Activated CD4-positive, CD25-positive, alpha-beta regulatory T cell treated with anti-CD3 and anti-CD28 coated beads, Interleukin-2, amount 50 U/mL, for 16 hours (primary cell): ENCODE data around the gene LCN15.
"Not testable (repeated sequence)": the region's sequence is repeated elsewhere in the genome, so short reads cannot be mapped to it uniquely, and the experiment has no call there.

ENCODE experiments used
- DNase-seq: peaks from one replicate; pipeline ENCODE4 v3.0.0-alpha.2; 2020; ENCODE audit warnings: low read depth, low spot score

Gene LCN15

DNA sequence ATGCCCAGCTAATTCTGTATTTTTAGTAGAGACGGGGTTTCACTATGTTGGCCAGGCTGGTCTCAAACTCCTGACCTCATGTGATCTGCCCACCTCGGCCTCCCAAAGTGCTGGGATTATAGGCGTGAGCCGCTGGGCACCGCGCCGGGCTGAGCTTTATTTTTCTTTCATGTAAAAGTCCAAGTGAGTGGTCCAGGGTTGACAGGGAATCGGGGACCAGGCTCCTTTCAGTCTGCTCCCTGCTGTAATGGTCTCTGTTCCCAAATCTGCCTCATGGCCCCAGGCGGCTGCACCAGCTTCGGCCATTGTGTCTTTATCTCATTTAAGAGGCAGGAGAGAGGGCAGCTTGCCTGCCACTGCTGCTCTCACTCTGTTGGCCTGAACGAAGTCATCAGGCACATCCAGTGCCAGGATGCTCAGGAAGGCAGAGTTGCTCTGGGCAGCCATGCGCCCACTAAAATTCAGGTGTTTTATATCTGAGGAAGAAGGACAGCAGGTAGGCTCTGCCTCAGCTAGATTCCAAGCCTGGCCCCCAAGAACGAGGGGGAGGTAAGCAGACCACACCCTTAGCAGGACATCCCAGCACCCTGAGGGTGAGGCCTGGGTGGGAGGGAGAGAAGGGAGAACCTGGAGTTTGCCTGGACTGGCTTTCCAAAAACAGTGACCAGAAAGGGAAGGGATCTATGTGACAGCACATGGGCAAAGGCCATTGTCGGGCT lies 30.1 kb upstream of the LCN15 start:
- DNase-seq = no peak

DNA sequence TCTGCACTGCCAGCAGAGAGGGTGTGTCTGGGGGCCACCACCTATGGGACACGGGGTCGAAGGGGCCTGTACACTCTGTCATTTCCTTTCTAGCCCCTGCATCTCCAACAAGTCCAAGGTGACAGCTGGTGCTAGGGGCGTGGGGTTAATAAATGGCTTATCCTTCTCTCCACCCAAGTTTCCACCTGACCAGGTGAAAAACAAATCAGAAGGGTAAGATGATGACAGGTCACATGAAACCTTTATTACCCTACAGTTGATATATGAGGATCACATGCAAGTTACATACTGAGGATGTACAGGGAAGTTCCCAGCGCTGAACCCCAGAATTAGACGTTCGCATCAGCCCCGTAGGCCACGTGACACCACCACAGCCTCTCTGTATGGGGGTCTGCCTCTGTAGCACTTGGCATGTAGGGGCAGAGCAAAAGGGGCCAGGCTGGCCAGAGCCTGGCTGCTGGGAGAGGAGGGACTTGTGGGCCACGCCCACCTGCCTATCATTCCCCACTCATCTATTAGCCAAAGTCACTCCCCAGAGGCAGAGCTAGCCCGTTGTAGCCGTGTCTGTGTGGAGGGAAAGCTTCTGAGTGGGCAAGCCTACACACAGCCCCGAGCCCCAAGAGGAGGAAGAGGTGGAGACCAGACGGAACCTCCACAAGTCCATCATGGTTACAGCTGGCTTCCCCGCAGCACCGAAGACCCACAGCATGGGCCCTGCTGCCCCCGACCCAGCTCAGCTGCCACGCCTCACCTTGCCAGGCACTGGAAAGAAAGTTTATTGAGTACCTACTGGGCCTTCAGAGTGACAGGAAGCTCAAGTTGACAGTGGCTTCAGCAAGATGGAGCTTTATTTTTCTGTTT lies 29.0 kb upstream of the LCN15 start:
- DNase-seq = no peak

DNA sequence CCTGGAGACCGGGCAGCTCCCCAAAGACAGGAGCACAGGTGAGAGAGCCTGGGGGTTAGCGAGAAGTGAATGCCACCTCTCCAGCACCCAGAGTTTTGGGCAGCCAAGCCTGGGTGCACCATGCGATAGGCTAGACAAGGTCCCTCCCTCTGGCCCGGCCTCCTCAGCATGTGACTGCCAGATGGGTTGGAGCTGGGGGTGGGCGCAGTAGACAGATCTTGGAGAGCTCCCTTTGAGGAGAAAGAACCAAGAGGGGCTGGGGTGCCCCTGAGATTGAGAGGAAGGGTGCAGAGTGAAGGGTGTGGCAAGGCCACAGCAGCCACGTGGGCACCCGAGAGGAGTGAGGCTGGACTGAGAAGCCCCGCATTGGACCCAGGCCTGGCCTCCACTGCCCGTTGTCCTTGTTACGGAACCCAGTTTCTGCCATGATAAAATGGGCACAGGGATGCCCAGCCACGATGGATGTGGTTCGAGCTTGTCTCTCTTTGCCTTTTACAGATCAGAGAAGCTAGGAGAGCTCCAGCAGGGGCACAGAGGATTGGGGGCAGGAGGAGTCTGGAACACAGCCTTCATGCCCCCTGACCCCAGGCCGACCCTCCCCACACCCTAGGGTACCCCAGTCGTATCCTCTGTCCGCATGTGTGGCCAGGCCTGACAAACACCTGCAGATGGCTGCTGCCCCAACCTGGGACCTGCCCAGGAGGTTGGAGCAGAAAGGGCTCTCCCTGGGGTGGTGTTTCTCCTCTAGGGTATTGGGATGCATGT lies 28.2 kb upstream of the LCN15 start:
- no peak for DNase-seq

DNA sequence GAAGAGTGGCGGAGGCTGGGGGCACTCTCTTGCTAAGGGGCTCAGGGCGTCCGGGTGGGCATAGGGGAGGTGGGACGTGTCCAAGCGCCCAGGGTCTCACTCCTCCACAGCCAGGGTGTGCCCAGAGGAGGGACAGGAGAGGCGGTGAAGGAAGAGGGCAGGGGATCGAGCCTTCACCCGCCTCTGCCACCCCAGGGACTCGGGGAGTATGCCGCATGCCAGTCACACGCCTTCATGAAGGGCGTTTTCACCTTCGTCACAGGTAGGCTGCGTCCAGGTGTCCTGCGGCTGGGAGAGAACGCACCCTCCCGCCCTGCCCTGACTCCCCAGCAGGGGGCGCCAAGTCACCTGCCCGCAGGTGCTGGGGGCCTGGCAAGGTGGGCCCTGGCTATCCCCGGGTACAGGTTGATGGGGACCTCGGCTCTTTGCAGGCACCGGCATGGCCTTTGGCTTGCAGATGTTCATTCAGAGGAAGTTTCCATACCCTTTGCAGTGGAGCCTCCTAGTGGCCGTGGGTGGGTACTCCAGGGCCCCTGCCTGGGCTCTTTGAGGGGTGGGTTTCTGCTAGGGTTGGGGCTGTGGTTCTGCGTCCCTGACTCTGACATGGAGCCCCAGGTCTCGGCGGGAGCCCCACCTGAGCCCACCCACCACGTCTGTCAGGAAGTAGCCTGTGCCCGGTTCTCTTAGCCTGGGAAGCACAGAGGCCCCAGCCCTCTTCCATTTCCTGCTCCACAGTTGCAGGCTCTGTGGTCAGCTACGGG lies 27.4 kb upstream of the LCN15 start:
- DNase-seq = peak; percentile 60

DNA sequence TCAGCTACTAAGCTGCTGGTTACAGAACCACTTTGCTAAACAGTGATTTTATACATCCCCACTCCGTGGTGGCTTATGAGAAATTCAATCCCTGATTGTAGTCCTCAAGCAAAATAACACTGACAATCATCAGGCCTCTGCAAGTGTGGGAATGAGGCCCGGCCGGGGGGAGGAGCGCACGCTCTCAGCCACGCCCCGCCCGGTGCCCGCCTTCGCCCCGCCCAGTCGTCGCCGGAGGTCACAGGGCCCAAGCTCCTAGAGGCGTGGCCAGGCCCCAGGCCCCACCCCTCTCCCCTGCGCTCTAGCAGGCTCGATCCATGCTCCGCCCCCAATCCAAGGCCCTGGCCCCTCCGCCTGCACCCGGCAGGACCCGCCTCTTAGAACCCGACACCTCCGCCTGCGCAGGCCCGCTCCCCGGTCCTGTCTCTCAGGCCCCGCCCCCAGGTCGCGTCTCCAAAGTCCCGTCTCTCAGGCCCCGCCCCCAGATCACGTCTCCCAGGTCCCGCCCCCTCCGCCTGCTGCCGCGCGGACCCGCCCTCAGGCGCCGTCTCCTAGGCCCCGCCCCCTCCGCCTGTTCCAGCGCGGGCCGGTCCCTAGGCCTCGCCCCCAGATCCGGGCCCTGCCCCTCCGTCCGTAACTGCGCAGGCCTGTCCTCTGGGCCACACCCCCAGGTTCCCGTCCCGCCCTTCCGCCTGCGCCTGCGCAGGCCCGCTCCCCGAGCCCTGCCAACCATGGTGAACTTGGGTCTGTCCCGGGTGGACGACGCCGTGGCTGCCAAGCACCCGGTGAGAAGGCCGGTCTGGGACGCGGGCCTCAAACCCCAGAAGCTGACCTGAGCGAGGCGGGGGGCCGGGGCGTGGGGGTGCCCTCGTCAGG lies 26.6 kb upstream of the LCN15 start, which contains the start of gene TMEM141:
Gene TMEM141 (plus strand): TSS at position 705 of the 876 bp plus-strand sequence. CDS start 27 bp downstream, at position 732.
- DNase-seq = peak; percentile 98

DNA sequence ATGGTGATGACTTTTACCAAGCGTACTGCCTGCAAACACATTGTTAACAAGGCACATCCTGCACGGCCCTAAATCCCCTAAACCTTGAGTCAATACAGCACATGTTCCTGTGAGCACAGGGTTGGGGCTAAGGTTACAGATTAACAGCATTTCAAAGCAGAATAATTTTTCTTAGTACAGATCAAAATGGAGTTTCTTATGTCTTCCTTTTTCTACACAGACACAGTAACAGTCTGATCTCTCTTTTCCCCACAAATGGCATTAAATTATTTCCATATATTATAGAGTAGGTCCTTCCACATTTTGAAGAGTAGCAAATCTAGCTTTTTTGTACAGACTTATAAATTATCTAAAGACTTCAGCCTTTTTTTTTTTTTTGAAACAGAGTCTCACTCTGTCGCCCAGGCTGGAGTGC lies 25.2 kb upstream of the LCN15 start:
- DNase-seq = no peak

DNA sequence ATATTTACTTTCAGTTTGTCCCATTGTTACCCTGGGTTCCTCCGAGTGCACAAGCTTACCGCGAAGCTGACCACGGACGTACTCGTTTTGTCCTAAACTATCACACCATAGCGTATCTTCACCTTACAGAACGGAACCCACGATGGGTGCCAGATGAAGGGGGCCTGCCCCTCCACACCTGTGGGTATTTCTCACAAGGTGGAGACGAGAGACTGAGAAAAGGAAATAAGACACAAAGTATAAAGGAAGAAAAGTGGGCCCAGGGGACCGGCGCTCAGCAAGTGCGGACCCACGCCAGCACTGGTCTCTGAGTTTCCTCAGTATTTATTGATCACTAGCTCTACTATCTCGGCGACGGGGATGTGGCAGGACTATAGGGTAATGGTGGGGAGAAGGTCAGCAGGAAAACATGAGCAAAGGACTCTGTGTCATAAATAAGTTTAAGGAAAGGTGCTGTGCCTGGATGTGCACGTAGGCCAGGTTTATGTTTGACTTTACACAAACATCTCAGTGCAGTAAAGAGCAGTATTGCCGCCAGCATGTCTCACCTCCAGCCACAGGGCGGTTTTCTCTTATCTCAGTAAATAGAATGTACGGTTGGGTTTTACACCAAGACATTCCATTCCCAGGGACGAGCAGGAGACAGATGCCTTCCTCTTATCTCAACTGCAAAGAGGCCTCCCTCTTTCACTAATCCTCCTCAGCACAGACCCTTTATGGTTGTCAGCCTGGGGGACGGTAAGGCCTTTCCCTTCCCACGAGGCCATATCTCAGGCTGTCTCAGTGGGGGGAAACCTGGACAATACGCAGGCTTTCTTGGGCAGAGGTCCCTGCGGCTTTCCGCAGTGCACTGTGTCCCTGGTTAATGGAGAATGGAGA lies 24.6 kb upstream of the LCN15 start:
- not testable (repeated sequence) for DNase-seq

DNA sequence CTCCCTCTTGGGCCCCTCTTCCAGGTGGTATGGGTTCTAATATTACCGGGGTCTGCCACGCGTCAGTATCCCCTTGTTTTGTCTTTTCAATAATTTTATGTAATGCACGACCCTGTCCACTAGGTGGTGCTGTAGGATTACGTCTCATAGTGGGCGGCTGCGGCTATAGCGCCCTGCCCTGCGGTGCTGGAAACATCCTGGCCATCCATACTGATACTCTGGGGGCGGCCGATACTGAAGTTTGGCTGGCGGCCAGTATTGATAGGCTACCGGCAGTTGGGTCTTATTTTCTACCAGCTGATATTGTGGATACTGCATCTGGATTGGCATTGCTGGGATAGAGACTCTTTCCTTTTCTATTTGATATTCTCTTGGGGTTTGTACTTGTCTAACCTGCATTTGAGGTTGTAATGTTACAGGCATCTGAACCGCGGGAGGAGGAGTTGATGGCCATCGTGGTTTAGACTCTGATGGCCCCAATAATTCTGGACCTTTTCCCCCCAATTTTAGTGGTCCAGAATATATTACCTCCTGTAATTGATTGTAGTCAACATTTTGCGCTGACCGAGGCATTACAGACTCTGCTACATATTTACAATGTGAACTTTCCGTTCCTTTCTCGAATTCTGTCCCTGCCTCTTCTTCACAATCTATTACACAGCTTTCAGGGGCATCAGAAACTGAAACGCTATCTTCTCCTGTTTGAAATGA lies 23.5 kb upstream of the LCN15 start:
- DNase-seq = peak; percentile 67

DNA sequence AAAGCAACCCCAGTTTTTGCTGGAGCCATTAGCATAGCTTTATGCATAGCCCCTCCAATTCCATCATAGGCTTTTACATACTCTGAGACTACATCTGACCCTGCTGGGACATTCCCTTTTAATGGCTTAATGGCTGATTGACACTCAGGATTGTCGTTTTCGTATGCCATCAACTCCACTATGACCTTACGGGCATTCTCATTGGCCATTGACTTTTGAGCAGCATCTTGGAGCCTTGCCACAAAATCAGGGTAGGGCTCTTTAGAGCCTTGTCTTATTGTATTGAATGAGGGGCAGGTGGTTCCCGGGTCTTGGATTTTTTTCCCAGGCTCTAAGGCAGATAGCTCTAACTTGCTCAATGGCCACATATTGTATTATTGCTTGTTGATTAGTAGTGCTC lies 22.7 kb upstream of the LCN15 start:
- DNase-seq = not testable (repeated sequence)

DNA sequence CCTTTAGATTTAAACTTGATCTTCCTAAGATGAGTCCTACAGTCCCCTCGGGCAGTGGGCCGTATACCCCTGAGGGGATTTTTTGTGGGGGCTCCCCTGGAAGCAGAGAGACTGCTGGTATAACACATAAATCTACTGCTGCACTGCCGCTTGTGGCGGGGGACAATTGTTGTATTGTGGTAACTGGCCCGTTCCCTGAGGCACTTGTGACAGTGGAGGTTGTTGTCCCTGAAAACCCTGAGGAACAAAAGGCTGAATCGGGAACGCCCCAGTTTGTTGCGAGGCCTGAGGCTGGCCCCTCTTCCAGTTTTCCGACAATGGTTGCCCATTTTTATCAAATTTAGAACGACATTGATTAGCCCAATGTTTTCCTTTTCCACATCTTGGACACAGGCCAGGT lies 22.1 kb upstream of the LCN15 start:
- DNase-seq = no peak

DNA sequence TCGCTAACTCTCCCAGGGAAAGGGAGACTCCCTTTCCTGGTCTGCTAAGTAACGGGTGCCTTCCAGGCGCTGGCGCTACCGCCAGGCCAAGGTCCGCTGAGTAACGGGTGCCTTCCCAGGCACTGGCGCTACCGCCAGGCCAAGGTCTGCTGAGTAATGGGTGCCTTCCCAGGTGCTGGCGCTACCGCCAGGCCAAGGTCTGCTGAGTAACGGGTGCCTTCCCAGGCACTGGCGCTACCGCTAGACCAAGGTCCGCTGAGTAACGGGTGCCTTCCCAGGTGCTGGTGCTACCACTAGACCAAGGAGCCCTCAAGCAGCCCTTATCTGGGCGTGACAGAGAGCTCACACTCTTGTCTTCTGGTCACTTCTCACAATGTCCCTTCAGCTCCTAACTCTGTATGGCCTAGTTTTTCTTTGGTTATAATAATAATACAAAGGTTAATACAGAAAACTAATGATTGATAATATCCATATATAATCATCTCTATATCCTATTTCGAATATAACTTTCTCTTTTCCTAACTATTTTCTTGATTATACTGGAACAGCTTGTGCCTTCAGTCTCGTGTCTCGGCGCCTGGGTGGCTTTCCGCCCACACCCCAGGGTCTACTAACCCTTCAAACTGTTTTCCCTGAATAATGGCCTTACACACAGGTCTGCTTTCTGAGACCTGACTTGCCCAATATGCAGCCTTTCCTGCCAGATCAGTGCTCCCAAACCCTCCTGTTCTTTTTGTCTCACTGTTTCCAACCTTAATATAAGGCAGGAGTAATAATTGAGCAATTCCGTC lies 21.4 kb upstream of the LCN15 start:
- DNase-seq = not testable (repeated sequence)

DNA sequence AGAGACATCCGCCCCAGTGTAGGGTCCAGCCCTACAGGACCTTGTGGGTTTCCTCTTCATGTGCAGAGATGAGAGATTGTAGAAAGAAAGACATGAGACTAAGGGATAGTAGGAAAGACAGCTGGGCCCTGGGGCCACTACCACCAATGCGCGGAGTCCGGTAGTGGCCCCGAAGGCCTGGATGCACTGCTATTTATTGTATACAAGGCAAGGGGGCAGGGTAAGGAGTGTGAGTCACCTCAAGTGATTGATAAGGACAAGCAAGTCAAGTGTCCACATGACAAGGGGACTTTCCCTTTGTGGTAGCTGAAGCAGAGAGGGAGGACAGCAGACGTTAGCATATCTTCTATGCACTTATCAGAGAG lies 20.7 kb upstream of the LCN15 start:
- DNase-seq = no peak

DNA sequence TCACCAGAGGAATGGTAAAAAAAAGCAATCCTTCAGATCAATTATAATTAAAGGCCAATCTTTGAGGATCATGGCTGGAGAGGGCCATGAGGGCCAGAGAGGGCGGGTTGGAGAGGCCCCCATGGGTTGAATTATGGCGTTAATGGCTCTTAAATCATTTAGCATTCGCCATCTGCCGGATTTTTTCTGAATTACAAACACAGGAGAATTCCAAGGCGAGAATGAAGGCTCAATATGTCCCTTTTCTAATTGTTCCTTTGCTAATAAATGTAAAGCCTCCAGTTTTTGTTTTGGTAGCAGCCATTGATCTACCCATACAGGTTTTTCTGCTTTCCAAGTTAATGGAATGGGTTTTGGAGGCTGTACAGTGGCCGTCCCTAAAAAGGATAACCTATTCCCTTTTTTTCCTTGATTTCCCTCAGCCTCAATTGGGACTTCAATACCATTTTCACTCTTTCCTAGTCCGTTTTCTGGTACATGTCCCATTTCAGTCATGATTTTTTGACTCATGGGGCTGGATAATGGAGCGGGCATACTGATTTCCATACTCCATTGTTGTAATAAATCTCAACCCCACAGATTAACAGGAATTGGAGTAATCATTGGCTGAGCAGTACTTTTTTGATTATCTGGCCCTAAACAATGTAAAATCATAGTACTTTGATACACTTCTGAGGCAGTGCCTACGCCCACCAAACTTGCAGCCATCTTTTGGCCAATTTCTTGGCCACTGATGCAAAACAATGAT lies 20.1 kb upstream of the LCN15 start:
- no peak for DNase-seq

DNA sequence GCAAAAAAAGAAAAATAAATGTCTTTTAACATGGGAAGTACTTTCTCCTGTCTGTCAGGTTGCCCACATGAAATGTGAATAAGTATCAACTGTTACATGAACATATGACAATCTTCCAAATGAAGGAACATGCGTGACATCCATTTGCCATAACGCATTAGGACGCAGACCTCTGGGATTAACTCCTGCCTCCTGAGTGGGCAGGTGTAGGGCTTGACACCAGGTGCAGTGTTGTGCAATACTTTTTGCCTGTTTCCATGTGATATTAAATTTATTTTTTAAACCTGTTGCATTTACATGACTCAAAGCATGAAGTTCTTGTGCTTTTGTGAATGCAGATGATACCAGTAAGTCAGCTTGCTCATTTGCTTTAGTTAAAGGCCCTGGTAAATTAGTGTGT lies 18.1 kb upstream of the LCN15 start:
- DNase-seq = no peak

DNA sequence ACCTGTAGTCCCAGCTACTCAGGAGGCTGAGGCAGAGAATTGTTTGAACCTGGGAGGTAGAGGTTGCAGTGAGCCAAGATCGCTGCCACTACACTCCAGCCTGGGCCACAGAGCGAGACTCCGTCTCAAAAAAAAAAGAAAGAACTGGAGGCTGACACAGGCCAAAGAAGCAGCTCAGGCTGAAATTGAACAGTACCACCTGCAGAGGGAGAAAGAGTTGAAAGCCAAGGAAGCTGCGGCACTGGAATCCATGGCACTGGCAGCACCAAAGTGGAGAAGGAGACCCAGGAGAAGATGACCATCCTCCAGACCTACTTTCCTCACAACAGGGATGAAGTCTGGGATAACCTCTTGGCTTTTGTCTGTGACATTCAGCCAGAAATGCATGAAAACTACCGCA lies 15.5 kb upstream of the LCN15 start:
- no peak for DNase-seq

DNA sequence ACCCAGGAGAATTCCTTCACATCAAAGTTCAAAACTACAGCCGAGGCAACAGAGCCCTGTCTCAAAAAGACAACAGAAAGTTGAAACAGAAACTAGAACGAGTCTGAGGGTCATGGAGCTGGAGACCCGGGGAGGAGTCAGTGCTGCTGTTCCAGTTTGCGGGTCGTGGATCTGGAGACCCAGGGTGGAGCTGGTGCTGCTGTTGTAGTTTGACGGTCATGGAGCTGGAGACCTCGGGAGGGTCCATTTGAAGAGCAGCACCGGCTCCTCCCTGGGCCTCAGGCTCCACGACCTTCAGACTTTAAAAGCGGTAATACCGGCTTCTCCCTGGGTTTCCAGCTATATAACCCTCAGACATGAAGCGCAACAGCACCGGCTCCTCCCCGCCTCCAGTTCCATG lies 13.0 kb upstream of the LCN15 start:
- DNase-seq = no peak

DNA sequence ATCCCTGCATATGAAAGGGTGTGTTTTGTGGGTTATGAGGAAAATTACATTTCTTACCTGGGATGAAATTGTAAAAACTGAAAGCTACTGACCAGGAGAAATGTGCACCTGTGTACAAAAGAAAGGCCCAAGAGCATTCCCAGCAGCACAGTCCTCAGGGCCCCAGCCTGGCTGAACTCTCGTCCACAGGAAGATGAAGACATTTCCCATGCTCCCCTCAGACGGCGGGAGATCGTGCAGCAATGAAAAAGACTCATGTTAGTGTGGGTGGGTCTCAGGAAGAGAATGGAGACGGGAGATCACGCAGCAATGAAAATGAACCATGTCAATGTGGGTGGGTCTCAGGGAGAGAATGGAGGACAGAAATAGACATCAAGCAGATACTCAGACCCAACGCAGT lies 12.6 kb upstream of the LCN15 start:
- no peak for DNase-seq
